Measurements from ENCODE around the gene KCNMA1. TPM values are rescaled to one million over a fixed set of nuclear protein-coding genes. Genes with fewer than 3 reads are reported as not detected.
A peak's percentile ranks its signal among the peaks of the same experiment; 100 is the strongest.

KCNMA1 gene
- polyA plus RNA-seq, 6 donors from 2014 or later = not detected

- Mint-ChIP-seq H3K4me3 (peak overlapping the region in 5 of 8 donors; percentile 43 to 78 (median 54)), H3K36me3 (no peaks in the 10 kb centered on the region), H3K4me1 (peaks cover 13 to 32% (median 26%) of the 10 kb centered on the region in 3 donors), H3K27ac (peak overlapping the region in 3 of 6 donors; percentile 38 to 77 (median 59)), H3K27me3 (no peaks in the 10 kb centered on the region), H3K9me3 (no peaks in the 10 kb centered on the region)
- ATAC-seq (ENCODE audit: low read depth in 2 of 2) = no peak
- DNase-seq = no peak
Measured at GRCh38 chr10:77263700-77264099, 373.9 kb downstream of the KCNMA1 start.

- H3K27me3 Mint-ChIP-seq = no peaks in the 10 kb centered on the region
- H3K9me3 Mint-ChIP-seq = peaks cover 0 to 4% (median 0%) of the 10 kb centered on the region in 7 donors
- no peak overlapping the region for H3K27ac Mint-ChIP-seq
- no peak for DNase-seq
- no peak for ATAC-seq (ENCODE audit: low read depth in 2 of 2)
- no peaks in the 10 kb centered on the region for H3K36me3 Mint-ChIP-seq
- no peak overlapping the region for H3K4me3 Mint-ChIP-seq
- H3K4me1 Mint-ChIP-seq = peaks cover 13 to 26% (median 20%) of the 10 kb centered on the region in 3 donors
Measured at GRCh38 chr10:77261146-77261545, 376.5 kb downstream of the KCNMA1 start.

GRCh38 chr10:77259171-77259874 is 378.3 kb downstream of the KCNMA1 start:
- Mint-ChIP-seq H3K27me3 (no peaks in the 10 kb centered on the region), H3K9me3 (peaks cover 0 to 4% (median 0%) of the 10 kb centered on the region in 7 donors), H3K4me1 (peaks cover 8 to 14% (median 13%) of the 10 kb centered on the region in 3 donors), H3K4me3 (no peak overlapping the region), H3K36me3 (no peaks in the 10 kb centered on the region), H3K27ac (peak overlapping the region in 1 of 6 donors; percentile 34)
- ATAC-seq (ENCODE audit: low read depth in 2 of 2) (no peak), DNase-seq (no peak)

- Mint-ChIP-seq H3K4me3 (no peak overlapping the region), H3K36me3 (no peaks in the 10 kb centered on the region), H3K27ac (no peak overlapping the region), H3K4me1 (no peaks in the 10 kb centered on the region), H3K9me3 (peaks cover 0 to 4% (median 0%) of the 10 kb centered on the region in 7 donors), H3K27me3 (no peaks in the 10 kb centered on the region)
- DNase-seq (no peak), ATAC-seq (ENCODE audit: low read depth in 2 of 2) (no peak)
Measured at GRCh38 chr10:77256346-77256745, 381.3 kb downstream of the KCNMA1 start.

- ATAC-seq (ENCODE audit: low read depth in 2 of 2) (no peak), DNase-seq (no peak)
- H3K27ac Mint-ChIP-seq = no peak overlapping the region
- H3K36me3 Mint-ChIP-seq = no peaks in the 10 kb centered on the region
- H3K4me3 Mint-ChIP-seq = no peak overlapping the region
- peaks cover 0 to 4% (median 0%) of the 10 kb centered on the region in 7 donors for H3K9me3 Mint-ChIP-seq
- H3K27me3 Mint-ChIP-seq = peaks cover 5 to 6% (median 5%) of the 10 kb centered on the region in 3 donors
- H3K4me1 Mint-ChIP-seq = no peaks in the 10 kb centered on the region
Measured at GRCh38 chr10:77253556-77254064, 384.0 kb downstream of the KCNMA1 start.

- no peaks in the 10 kb centered on the region for H3K4me1 Mint-ChIP-seq
- H3K36me3 Mint-ChIP-seq = no peaks in the 10 kb centered on the region
- H3K9me3 Mint-ChIP-seq = peaks cover 0 to 4% (median 0%) of the 10 kb centered on the region in 7 donors
- DNase-seq (no peak), ATAC-seq (ENCODE audit: low read depth in 2 of 2) (no peak)
- H3K27ac Mint-ChIP-seq = no peak overlapping the region
- peaks cover 5 to 6% (median 5%) of the 10 kb centered on the region in 3 donors for H3K27me3 Mint-ChIP-seq
- H3K4me3 Mint-ChIP-seq = no peak overlapping the region
Measured at GRCh38 chr10:77253147-77253545, 384.5 kb downstream of the KCNMA1 start.

GRCh38 chr10:77252380-77253146 is 385.0 kb downstream of the KCNMA1 start:
- DNase-seq (no peak), ATAC-seq (ENCODE audit: low read depth in 2 of 2) (no peak)
- H3K4me3 Mint-ChIP-seq = no peak overlapping the region
- H3K36me3 Mint-ChIP-seq = no peaks in the 10 kb centered on the region
- peaks cover 0 to 4% (median 0%) of the 10 kb centered on the region in 7 donors for H3K9me3 Mint-ChIP-seq
- no peaks in the 10 kb centered on the region for H3K4me1 Mint-ChIP-seq
- H3K27ac Mint-ChIP-seq = peak overlapping the region in 1 of 6 donors; percentile 58
- peaks cover 5 to 8% (median 5%) of the 10 kb centered on the region in 3 donors for H3K27me3 Mint-ChIP-seq

GRCh38 chr10:77251297-77252013 is 386.2 kb downstream of the KCNMA1 start:
- no peaks in the 10 kb centered on the region for H3K9me3 Mint-ChIP-seq
- peaks cover 5 to 13% (median 5%) of the 10 kb centered on the region in 3 donors for H3K27me3 Mint-ChIP-seq
- ATAC-seq (ENCODE audit: low read depth in 2 of 2) (no peak), DNase-seq (no peak)
- no peak overlapping the region for H3K4me3 Mint-ChIP-seq
- H3K36me3 Mint-ChIP-seq = no peaks in the 10 kb centered on the region
- no peaks in the 10 kb centered on the region for H3K4me1 Mint-ChIP-seq
- H3K27ac Mint-ChIP-seq = no peak overlapping the region

GRCh38 chr10:77249901-77250459 is 387.6 kb downstream of the KCNMA1 start:
- H3K27me3 Mint-ChIP-seq = peaks cover 5 to 13% (median 5%) of the 10 kb centered on the region in 3 donors
- DNase-seq (no peak), ATAC-seq (ENCODE audit: low read depth in 2 of 2) (no peak)
- H3K4me3 Mint-ChIP-seq = no peak overlapping the region
- no peaks in the 10 kb centered on the region for H3K36me3 Mint-ChIP-seq
- no peaks in the 10 kb centered on the region for H3K9me3 Mint-ChIP-seq
- H3K4me1 Mint-ChIP-seq = no peaks in the 10 kb centered on the region
- peak overlapping the region in 1 of 6 donors; percentile 54 for H3K27ac Mint-ChIP-seq

- Mint-ChIP-seq H3K36me3 (no peaks in the 10 kb centered on the region), H3K4me3 (no peak overlapping the region), H3K4me1 (no peaks in the 10 kb centered on the region), H3K27ac (no peak overlapping the region), H3K27me3 (peaks cover 5 to 13% (median 9%) of the 10 kb centered on the region in 3 donors), H3K9me3 (no peaks in the 10 kb centered on the region)
- no peak for ATAC-seq (ENCODE audit: low read depth in 2 of 2)
- DNase-seq = no peak
Measured at GRCh38 chr10:77248104-77248790, 389.4 kb downstream of the KCNMA1 start.

GRCh38 chr10:77247031-77247990 is 390.3 kb downstream of the KCNMA1 start:
- H3K4me3 Mint-ChIP-seq = no peak overlapping the region
- H3K27ac Mint-ChIP-seq = peak overlapping the region in 1 of 6 donors; percentile 78
- DNase-seq (no peak), ATAC-seq (ENCODE audit: low read depth in 2 of 2) (no peak)
- H3K4me1 Mint-ChIP-seq = peaks cover 0 to 3% (median 0%) of the 10 kb centered on the region in 3 donors
- H3K27me3 Mint-ChIP-seq = peaks cover 5 to 13% (median 9%) of the 10 kb centered on the region in 3 donors
- H3K36me3 Mint-ChIP-seq = no peaks in the 10 kb centered on the region
- H3K9me3 Mint-ChIP-seq = no peaks in the 10 kb centered on the region

GRCh38 chr10:77245953-77246352 is 391.7 kb downstream of the KCNMA1 start:
- peaks cover 0 to 3% (median 0%) of the 10 kb centered on the region in 3 donors for H3K4me1 Mint-ChIP-seq
- no peaks in the 10 kb centered on the region for H3K9me3 Mint-ChIP-seq
- H3K27ac Mint-ChIP-seq = no peak overlapping the region
- DNase-seq (no peak), ATAC-seq (ENCODE audit: low read depth in 2 of 2) (no peak)
- H3K4me3 Mint-ChIP-seq = no peak overlapping the region
- no peaks in the 10 kb centered on the region for H3K36me3 Mint-ChIP-seq
- peaks cover 5 to 13% (median 9%) of the 10 kb centered on the region in 3 donors for H3K27me3 Mint-ChIP-seq
